Measurements from ENCODE around the gene OSBPL10.

DNA sequence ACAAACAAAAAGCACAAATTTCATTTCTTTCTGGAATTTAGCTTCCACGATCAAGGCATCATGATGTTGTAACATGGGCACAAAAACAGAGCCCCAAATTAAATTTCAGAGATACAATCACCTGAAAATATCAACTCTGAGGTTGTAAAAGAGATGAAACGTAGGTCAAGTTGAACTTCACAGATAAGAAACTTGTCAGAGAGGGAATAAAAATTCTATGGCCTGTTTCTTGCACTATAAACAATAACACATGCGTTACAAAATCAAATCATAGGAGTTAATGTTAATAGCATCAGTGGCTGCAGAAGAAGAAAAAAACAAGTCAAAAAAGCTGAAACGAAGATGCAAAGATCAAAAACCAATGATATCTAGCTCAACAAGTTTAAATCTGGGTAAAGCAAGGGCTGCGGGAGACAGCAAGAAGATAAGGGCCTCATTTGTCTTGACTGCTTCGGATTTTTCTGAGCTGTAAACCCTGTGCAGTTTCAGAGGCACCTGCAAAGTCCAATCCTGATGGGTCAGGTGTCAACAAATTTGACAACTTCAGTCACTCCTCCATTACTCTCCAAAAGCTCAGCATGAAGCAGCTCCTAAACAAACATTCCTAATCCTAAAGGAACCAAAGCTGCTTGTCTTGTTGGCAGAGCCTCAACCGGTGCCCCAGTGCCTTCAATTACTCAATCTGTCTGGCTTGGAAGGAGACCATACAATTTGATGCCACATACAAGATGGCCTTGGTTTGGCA is 228.6 kb downstream of the OSBPL10 start:
- TF ChIP-seq POLR2A (IDR thresholded peaks at IDR 0.05), result no peak
- TF ChIP-seq, protein P1, sequence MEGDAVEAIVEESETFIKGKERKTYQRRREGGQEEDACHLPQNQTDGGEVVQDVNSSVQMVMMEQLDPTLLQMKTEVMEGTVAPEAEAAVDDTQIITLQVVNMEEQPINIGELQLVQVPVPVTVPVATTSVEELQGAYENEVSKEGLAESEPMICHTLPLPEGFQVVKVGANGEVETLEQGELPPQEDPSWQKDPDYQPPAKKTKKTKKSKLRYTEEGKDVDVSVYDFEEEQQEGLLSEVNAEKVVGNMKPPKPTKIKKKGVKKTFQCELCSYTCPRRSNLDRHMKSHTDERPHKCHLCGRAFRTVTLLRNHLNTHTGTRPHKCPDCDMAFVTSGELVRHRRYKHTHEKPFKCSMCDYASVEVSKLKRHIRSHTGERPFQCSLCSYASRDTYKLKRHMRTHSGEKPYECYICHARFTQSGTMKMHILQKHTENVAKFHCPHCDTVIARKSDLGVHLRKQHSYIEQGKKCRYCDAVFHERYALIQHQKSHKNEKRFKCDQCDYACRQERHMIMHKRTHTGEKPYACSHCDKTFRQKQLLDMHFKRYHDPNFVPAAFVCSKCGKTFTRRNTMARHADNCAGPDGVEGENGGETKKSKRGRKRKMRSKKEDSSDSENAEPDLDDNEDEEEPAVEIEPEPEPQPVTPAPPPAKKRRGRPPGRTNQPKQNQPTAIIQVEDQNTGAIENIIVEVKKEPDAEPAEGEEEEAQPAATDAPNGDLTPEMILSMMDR (IDR thresholded peaks at IDR 0.05), result no peak
